H9 (cell line): Measurements from ENCODE around the gene HES4. TPM values are rescaled to one million over a fixed set of nuclear protein-coding genes. Genes with fewer than 3 reads are reported as not detected.

Source experiments
- DNase-seq: peaks from one replicate; pipeline ENCODE4 v3.0.0-alpha.2; 2017
- H2AFZ ChIP-seq: one replicate; pipeline ENCODE4 v1.6.1; 2013; ENCODE audit warnings: mild to moderate bottlenecking, low read length, control low read depth, moderate library complexity
- H2AK5ac ChIP-seq: 2 replicates; pipeline ENCODE4 v1.6.1; 2013; ENCODE audit warnings: low read length, control low read depth, mixed read lengths; ENCODE audit not compliant: insufficient read length
- H2BK120ac ChIP-seq: one replicate; pipeline ENCODE4 v1.6.1; 2013; ENCODE audit warnings: low read depth, mild to moderate bottlenecking, low read length, control low read depth, inconsistent platforms; ENCODE audit not compliant: poor library complexity, severe bottlenecking
- H2BK12ac ChIP-seq: 2 replicates; pipeline ENCODE4 v1.6.1; 2013; ENCODE audit warnings: low read length, control low read depth, mixed read lengths, low read depth; ENCODE audit not compliant: insufficient read length
- H2BK15ac ChIP-seq: 2 replicates; pipeline ENCODE4 v1.6.1; 2013; ENCODE audit warnings: low read depth, low read length, control low read depth
- H2BK20ac ChIP-seq: one replicate; pipeline ENCODE4 v1.6.1; 2013; ENCODE audit warnings: low read depth, mild to moderate bottlenecking, low read length, control low read depth, inconsistent platforms; ENCODE audit not compliant: poor library complexity, severe bottlenecking
- H2BK5ac ChIP-seq: 2 replicates; pipeline ENCODE4 v1.6.1; 2013; ENCODE audit warnings: low read length, control low read depth, mixed read lengths; ENCODE audit not compliant: insufficient read length
- H3K14ac ChIP-seq: 2 replicates; pipeline ENCODE4 v1.6.1; 2013; ENCODE audit warnings: low read length, control low read depth; ENCODE audit not compliant: insufficient read depth
- H3K18ac ChIP-seq: 2 replicates; pipeline ENCODE4 v1.6.1; 2013; ENCODE audit warnings: low read depth, mild to moderate bottlenecking, mixed read lengths, low read length, control low read depth; ENCODE audit not compliant: insufficient read length
- H3K23ac ChIP-seq: 2 replicates; pipeline ENCODE4 v1.6.1; 2013; ENCODE audit warnings: low read length, control low read depth, mixed read lengths, low read depth; ENCODE audit not compliant: insufficient read length
- H3K23me2 ChIP-seq: 2 replicates; pipeline ENCODE4 v1.6.1; 2013; ENCODE audit warnings: low read depth, mild to moderate bottlenecking, mixed read lengths, low read length, control low read depth; ENCODE audit not compliant: insufficient read length, poor library complexity, severe bottlenecking
- H3K27ac ChIP-seq: 2 replicates; pipeline ENCODE4 v1.5.1; 2013; ENCODE audit warnings: low read length, control low read depth, mixed read lengths, low read depth; ENCODE audit not compliant: insufficient read length
- H3K27me3 ChIP-seq: 2 replicates; pipeline ENCODE4 v1.6.1; 2013; ENCODE audit warnings: low read length, control low read depth, inconsistent platforms; ENCODE audit not compliant: insufficient read depth
- H3K4ac ChIP-seq: 2 replicates; pipeline ENCODE4 v1.6.1; 2013; ENCODE audit warnings: low read depth, mild to moderate bottlenecking, control low read depth, inconsistent platforms, low read length, moderate library complexity
- H3K4me1 ChIP-seq: 2 replicates; pipeline ENCODE4 v1.6.1; 2013; ENCODE audit warnings: low read length, control low read depth, inconsistent platforms; ENCODE audit not compliant: insufficient read depth
- H3K4me2 ChIP-seq: 2 replicates; pipeline ENCODE4 v1.6.1; 2013; ENCODE audit warnings: low read length, control low read depth, mixed read lengths; ENCODE audit not compliant: insufficient read length, insufficient read depth
- H3K56ac ChIP-seq: 2 replicates; pipeline ENCODE4 v1.6.1; 2013; ENCODE audit warnings: low read depth, mild to moderate bottlenecking, mixed read lengths, low read length, control low read depth; ENCODE audit not compliant: insufficient read length
- H3K79me1 ChIP-seq: 2 replicates; pipeline ENCODE4 v1.6.1; 2013; ENCODE audit warnings: low read depth, mild to moderate bottlenecking, moderate library complexity, low read length, control low read depth, inconsistent platforms; ENCODE audit not compliant: insufficient read depth, poor library complexity, severe bottlenecking
- H3K79me2 ChIP-seq: 2 replicates; pipeline ENCODE4 v1.6.1; 2013; ENCODE audit warnings: low read length, control low read depth, inconsistent platforms; ENCODE audit not compliant: insufficient read depth
- H3K9ac ChIP-seq: 2 replicates; pipeline ENCODE4 v1.6.1; 2013; ENCODE audit warnings: low read length, control low read depth, mixed read lengths; ENCODE audit not compliant: insufficient read length; ENCODE audit errors: extremely low read depth
- H3K9me3 ChIP-seq: one replicate; pipeline ENCODE4 v1.6.1; 2013; ENCODE audit warnings: low read depth, low read length, inconsistent platforms; ENCODE audit not compliant: control insufficient read depth
- H3T11ph ChIP-seq: one replicate; pipeline ENCODE4 v1.6.1; 2013; ENCODE audit warnings: mild to moderate bottlenecking, low read length, control low read depth, inconsistent platforms
- H4K20me1 ChIP-seq: one replicate; pipeline ENCODE4 v1.6.1; 2013; ENCODE audit not compliant: control insufficient read depth, insufficient read length, insufficient read depth
- H4K5ac ChIP-seq: 2 replicates; pipeline ENCODE4 v1.6.1; 2013; ENCODE audit warnings: low read depth, mild to moderate bottlenecking, mixed read lengths, low read length, control low read depth; ENCODE audit not compliant: insufficient read length
- H4K8ac ChIP-seq: replicated peaks from 2 replicates; pipeline ENCODE4 v1.6.1; 2013; ENCODE audit warnings: low read length, control low read depth, mixed read lengths, low read depth; ENCODE audit not compliant: insufficient read length
- H4K91ac ChIP-seq: 2 replicates; pipeline ENCODE4 v1.6.1; 2013; ENCODE audit warnings: low read depth, mild to moderate bottlenecking, moderate library complexity, mixed read lengths, low read length, control low read depth; ENCODE audit not compliant: insufficient read length
- H3K27ac Mint-ChIP-seq, 3 experiments: 2 replicates in 2 of 3; 3 replicates in 1 of 3; pipeline ENCODE4 v1.8.0; 2020 to 2021; ENCODE audit warnings: mixed read lengths in 3 of 3, mild to moderate bottlenecking in 1 of 3, moderate library complexity in 1 of 3
- H3K27me3 Mint-ChIP-seq: 2 replicates; pipeline ENCODE4 v1.8.0; 2021; ENCODE audit warnings: low read depth, mild to moderate bottlenecking, moderate library complexity, mixed read lengths
- H3K36me3 Mint-ChIP-seq, 3 experiments: 2 replicates in 2 of 3; 3 replicates in 1 of 3; pipeline ENCODE4 v1.8.0; 2020 to 2021; ENCODE audit warnings: low read depth in 3 of 3, mixed read lengths in 3 of 3; ENCODE audit not compliant: insufficient read depth in 1 of 3
- H3K4me1 Mint-ChIP-seq, 2 experiments: 2 replicates each; pipeline ENCODE4 v1.8.0; 2020; ENCODE audit warnings: mixed read lengths in 2 of 2
- H3K4me3 Mint-ChIP-seq, 2 experiments: 2 replicates in 1 of 2; 3 replicates in 1 of 2; pipeline ENCODE4 v1.8.0; 2020 to 2021; ENCODE audit warnings: mild to moderate bottlenecking in 2 of 2, mixed read lengths in 2 of 2, moderate library complexity in 1 of 2
- H3K9me3 Mint-ChIP-seq, 2 experiments: 2 replicates in 1 of 2; 3 replicates in 1 of 2; pipeline ENCODE4 v1.8.0; 2020; ENCODE audit warnings: mild to moderate bottlenecking in 2 of 2, mixed read lengths in 2 of 2, moderate library complexity in 1 of 2
- WGBS: extraction: QIAGEN DNeasy Blood & Tissue Kit; methylation state at CpG from one replicate; pipeline ENCODE4 v1.1.7; 2013; ENCODE audit warnings: missing lambda C conversion rate, low lambda C conversion rate, mixed read lengths; ENCODE audit not compliant: insufficient read length; ENCODE audit errors: extremely low coverage; 5-methylcytosine and 5-hydroxymethylcytosine counted together
- total RNA-seq: library from RNA; stranded (reverse); gene quantifications from 2 replicates; pipeline ENCODE4 v1.2.1, GENCODE V29; 2021
- TF ChIP-seq, protein P1 (sequence below): fragments of 200-600 bp; sonication (generic); conservative IDR thresholded peaks from 3 replicates; pipeline ENCODE4 v1.8.0; 2021; ENCODE audit warnings: antibody characterized with exemption, mild to moderate bottlenecking

Gene HES4
- total RNA-seq, 1 experiment from 2014 or later: 4.0 TPM

GRCh38 chr1:1021920-1022259 is 22.0 kb upstream of the HES4 start:
- peaks cover 3 to 19% (median 14%) of the 10 kb centered on the region in 3 experiments; a peak in 6 of 7 replicates for H3K36me3 Mint-ChIP-seq
- Histone ChIP-seq H3K9ac (no peak overlapping the region), H3K56ac (no peak overlapping the region), H4K5ac (no peak overlapping the region), H2BK120ac (no peak overlapping the region), H4K20me1 (peaks cover 3% of the 10 kb centered on the region), H3K14ac (no peak overlapping the region), H3K4me2 (no peak overlapping the region), H3K79me1 (peaks cover 4% of the 10 kb centered on the region), H2BK15ac (no peak overlapping the region), H2BK5ac (no peak overlapping the region), H3K23me2 (peaks cover 7% of the 10 kb centered on the region), H2AK5ac (no peak overlapping the region), H2AFZ (no peak overlapping the region), H2BK20ac (no peak overlapping the region), H4K91ac (no peak overlapping the region), H3K27ac (no peak overlapping the region), H3T11ph (no peak overlapping the region), H3K4ac (no peak overlapping the region), H3K23ac (no peak overlapping the region), H3K9me3 (no peaks in the 10 kb centered on the region), H3K18ac (peak overlapping the region; percentile 6), H3K4me1 (peaks cover 4% of the 10 kb centered on the region; the same call in 1 of the 2 replicates), H3K79me2 (peaks cover 2% of the 10 kb centered on the region; the same call in 1 of the 2 replicates), H4K8ac (no peak overlapping the region), H3K27me3 (no peaks in the 10 kb centered on the region), H2BK12ac (peak overlapping the region; percentile 58)
- peak overlapping the region; percentile 29 to 77; a peak in 3 of 5 replicates for H3K4me3 Mint-ChIP-seq
- H3K27me3 Mint-ChIP-seq: peaks cover 10% of the 10 kb centered on the region
- no CpG with 5 or more reads among the region's 10 CpGs for WGBS
- H3K9me3 Mint-ChIP-seq: no peaks in the 10 kb centered on the region; a peak in 1 of 5 replicates
- TF ChIP-seq, protein P1, sequence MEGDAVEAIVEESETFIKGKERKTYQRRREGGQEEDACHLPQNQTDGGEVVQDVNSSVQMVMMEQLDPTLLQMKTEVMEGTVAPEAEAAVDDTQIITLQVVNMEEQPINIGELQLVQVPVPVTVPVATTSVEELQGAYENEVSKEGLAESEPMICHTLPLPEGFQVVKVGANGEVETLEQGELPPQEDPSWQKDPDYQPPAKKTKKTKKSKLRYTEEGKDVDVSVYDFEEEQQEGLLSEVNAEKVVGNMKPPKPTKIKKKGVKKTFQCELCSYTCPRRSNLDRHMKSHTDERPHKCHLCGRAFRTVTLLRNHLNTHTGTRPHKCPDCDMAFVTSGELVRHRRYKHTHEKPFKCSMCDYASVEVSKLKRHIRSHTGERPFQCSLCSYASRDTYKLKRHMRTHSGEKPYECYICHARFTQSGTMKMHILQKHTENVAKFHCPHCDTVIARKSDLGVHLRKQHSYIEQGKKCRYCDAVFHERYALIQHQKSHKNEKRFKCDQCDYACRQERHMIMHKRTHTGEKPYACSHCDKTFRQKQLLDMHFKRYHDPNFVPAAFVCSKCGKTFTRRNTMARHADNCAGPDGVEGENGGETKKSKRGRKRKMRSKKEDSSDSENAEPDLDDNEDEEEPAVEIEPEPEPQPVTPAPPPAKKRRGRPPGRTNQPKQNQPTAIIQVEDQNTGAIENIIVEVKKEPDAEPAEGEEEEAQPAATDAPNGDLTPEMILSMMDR: no peak
- no peak for DNase-seq
- H3K4me1 Mint-ChIP-seq: peaks cover 25 to 40% of the 10 kb centered on the region in 2 experiments
- H3K27ac Mint-ChIP-seq: no peak overlapping the region
